CD14-positive monocyte (primary cell): ENCODE measurements around the gene TMEM184B. TPM values are rescaled to one million over a fixed set of nuclear protein-coding genes. Genes with fewer than 3 reads are reported as not detected.

ENCODE experiments used
- DNase-seq, 3 donors: peaks; one replicate each; pipeline ENCODE4 v3.0.0-alpha.2; 2011 to 2022
- H2AFZ ChIP-seq: 2 replicates; pipeline ENCODE4 v1.6.0; 2012; ENCODE audit warnings: mild to moderate bottlenecking, low read depth, low read length, inconsistent platforms; ENCODE audit not compliant: insufficient read depth, poor library complexity, severe bottlenecking
- H3K27ac ChIP-seq, 2 donors: 1 replicate in 1 of 2; 2 replicates in 1 of 2; pipeline ENCODE4 v1.5.1; 2012 to 2013; ENCODE audit warnings: low read length in 2 of 2, control low read depth in 1 of 2, inconsistent platforms in 1 of 2, low read depth in 1 of 2, mild to moderate bottlenecking in 1 of 2
- H3K27me3 ChIP-seq, 2 donors: one replicate each; pipeline versions ENCODE4 v1.6.0 to v1.6.1; 2011 to 2013; ENCODE audit warnings: low read length in 2 of 2; ENCODE audit not compliant: control insufficient read depth in 2 of 2, insufficient read depth in 2 of 2
- H3K36me3 ChIP-seq, 2 donors: replicated peaks in 1 of 2; 1 replicate in 1 of 2; 2 replicates in 1 of 2; pipeline versions ENCODE4 v1.5.1 to v1.6.1; 2012 to 2013; ENCODE audit warnings: low read length in 2 of 2, control low read depth in 1 of 2, inconsistent platforms in 1 of 2, mild to moderate bottlenecking in 1 of 2; ENCODE audit not compliant: insufficient read depth in 2 of 2, control insufficient read depth in 1 of 2
- H3K4me1 ChIP-seq, 2 donors: 1 replicate in 1 of 2; 2 replicates in 1 of 2; pipeline versions ENCODE4 v1.5.1 to v1.6.1; 2012 to 2013; ENCODE audit warnings: low read length in 2 of 2, control low read depth in 1 of 2, inconsistent platforms in 1 of 2, mild to moderate bottlenecking in 1 of 2, moderate library complexity in 1 of 2; ENCODE audit not compliant: insufficient read depth in 2 of 2, control insufficient read depth in 1 of 2
- H3K4me2 ChIP-seq: replicated peaks from 2 replicates; pipeline ENCODE3; 2012; ENCODE audit warnings: low read length, moderate library complexity, mild to moderate bottlenecking; ENCODE audit not compliant: poor library complexity, severe bottlenecking; ENCODE audit errors: extremely low read depth
- H3K4me3 ChIP-seq, 3 experiments: fragments of 200-600 bp in 1 of 3; sonication (generic) in 1 of 3; replicated peaks in 1 of 3; 1 replicate in 2 of 3; 2 replicates in 1 of 3; pipeline ENCODE4 v1.5.1; 2011 to 2013; ENCODE audit warnings: low read length in 3 of 3, mild to moderate bottlenecking in 3 of 3, control low read depth in 2 of 3, low read depth in 2 of 3, inconsistent platforms in 1 of 3, moderate library complexity in 1 of 3
- H3K79me2 ChIP-seq: 2 replicates; pipeline ENCODE4 v1.6.0; 2012; ENCODE audit warnings: mild to moderate bottlenecking, control low read depth, inconsistent platforms, low read length, moderate library complexity; ENCODE audit not compliant: insufficient read depth
- H3K9ac ChIP-seq: 2 replicates; pipeline ENCODE4 v1.6.0; 2017; ENCODE audit warnings: low read length, mild to moderate bottlenecking; ENCODE audit not compliant: insufficient read depth, poor library complexity, severe bottlenecking
- H3K9me3 ChIP-seq, 2 donors: replicated peaks in 1 of 2; 1 replicate in 1 of 2; 2 replicates in 1 of 2; pipeline versions ENCODE4 v1.5.1 to v1.6.1; 2012 to 2013; ENCODE audit warnings: low read length in 2 of 2, control low read depth in 1 of 2; ENCODE audit not compliant: control insufficient read depth in 1 of 2, insufficient read depth in 1 of 2
- H4K20me1 ChIP-seq: 2 replicates; pipeline ENCODE4 v1.6.0; 2012; ENCODE audit warnings: mild to moderate bottlenecking, low read length, control low read depth, moderate library complexity; ENCODE audit not compliant: insufficient read depth
- H3K27ac Mint-ChIP-seq, 7 donors: one replicate each; pipeline ENCODE4 v1.8.0; 2020; ENCODE audit warnings: mild to moderate bottlenecking in 7 of 7, mixed read lengths in 7 of 7, moderate library complexity in 6 of 7, inconsistent platforms in 2 of 7
- H3K27me3 Mint-ChIP-seq, 3 donors: one replicate each; pipeline ENCODE4 v1.8.0; 2021 to 2022; ENCODE audit warnings: low read depth in 3 of 3, mild to moderate bottlenecking in 3 of 3, mixed read lengths in 3 of 3, moderate library complexity in 3 of 3, inconsistent platforms in 1 of 3
- H3K36me3 Mint-ChIP-seq, 2 donors: one replicate each; pipeline ENCODE4 v1.8.0; 2020; ENCODE audit warnings: mixed read lengths in 2 of 2, inconsistent platforms in 1 of 2, mild to moderate bottlenecking in 1 of 2
- H3K4me1 Mint-ChIP-seq: one replicate; pipeline ENCODE4 v1.8.0; 2020; ENCODE audit warnings: mild to moderate bottlenecking, mixed read lengths
- H3K4me3 Mint-ChIP-seq, 2 donors: one replicate each; pipeline ENCODE4 v1.8.0; 2020; ENCODE audit warnings: mild to moderate bottlenecking in 2 of 2, mixed read lengths in 2 of 2, moderate library complexity in 1 of 2
- H3K9me3 Mint-ChIP-seq, 7 donors: one replicate each; pipeline ENCODE4 v1.8.0; 2020 to 2022; ENCODE audit warnings: mixed read lengths in 7 of 7, mild to moderate bottlenecking in 6 of 7, moderate library complexity in 6 of 7, inconsistent platforms in 2 of 7
- WGBS: methylation state at CpG from one replicate; pipeline ENCODE4 v1.1.5; 2013; ENCODE audit warnings: missing lambda C conversion rate; ENCODE audit not compliant: insufficient coverage; 5-methylcytosine and 5-hydroxymethylcytosine counted together
- intact Hi-C, 2 donors: fragments of 100-400 bp; cut with micrococcal nuclease; formaldehyde crosslinking; loops; one replicate each; pipeline versions ENCODE4 v1.15.0 to v1.15.1; 2023
- polyA plus RNA-seq, 3 donors: library from polyadenylated mRNA; depleted of rRNA in 1 of 3; unstranded in 2 of 3; stranded (reverse) in 1 of 3; fragments of 300-500 nt in 2 of 3; fragments of >200 nt in 1 of 3; fragmentation: Illumina TruSeq in 2 of 3; gene quantifications; 1 replicate in 2 of 3; 2 replicates in 1 of 3; pipeline ENCODE4 v1.2.3, GENCODE V29; 2012 to 2021
- TF ChIP-seq, protein P1 (sequence below): fragments of 200-600 bp; IDR thresholded peaks from one replicate; pipeline ENCODE4 v1.8.0; 2022; ENCODE audit warnings: antibody characterized with exemption, mild to moderate bottlenecking

Gene TMEM184B
- polyA plus RNA-seq, 3 donors, result 7.4 to 17.7 (median 10.6) TPM

DNA sequence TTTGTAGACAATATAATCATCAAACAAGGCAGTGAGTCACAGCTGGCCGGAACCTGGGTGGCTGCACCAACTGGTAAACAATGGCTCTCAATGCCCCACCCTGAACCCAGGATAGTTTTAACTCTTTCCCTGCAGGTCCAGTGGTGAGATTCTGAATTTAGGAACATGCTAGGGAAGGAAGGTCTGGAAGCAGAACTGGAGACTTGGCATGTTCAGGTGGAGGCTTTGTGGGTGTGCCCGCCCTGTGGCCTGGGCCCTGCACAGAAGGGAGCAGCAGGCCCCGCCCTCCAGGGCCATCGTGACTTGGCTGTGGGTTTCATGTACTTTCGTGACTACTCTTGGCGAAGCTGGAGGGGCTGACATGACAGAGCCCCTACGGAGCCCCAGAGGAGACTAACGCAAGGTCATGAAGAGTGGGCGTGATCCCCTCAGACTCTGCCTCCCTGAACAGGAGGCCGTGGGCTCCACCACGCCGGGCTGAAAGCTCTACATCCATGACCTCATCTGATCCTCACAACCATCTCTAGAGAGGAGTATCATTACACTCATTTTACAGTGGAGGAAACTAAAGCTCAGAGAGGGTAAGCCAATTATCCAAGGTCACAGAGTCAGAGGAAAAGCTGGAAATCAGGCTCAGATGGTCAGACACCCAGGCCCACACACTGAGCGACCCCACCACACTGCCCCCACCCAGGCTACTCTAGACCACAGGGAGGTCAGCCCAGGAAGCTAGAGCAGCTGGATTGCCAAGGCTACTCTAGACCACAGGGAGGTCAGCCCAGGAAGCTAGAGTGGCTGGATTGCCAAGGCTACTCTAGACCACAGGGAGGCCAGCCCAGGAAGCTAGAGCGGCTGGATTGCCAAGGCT, 43.7 kb downstream of the TMEM184B start:
- Histone ChIP-seq H3K27ac (peak overlapping the region in 1 of 2 donors; percentile 71), H3K27me3 (no peaks in the 10 kb centered on the region), H3K4me2 (no peak overlapping the region), H2AFZ (no peak overlapping the region), H3K79me2 (no peaks in the 10 kb centered on the region), H3K9me3 (no peaks in the 10 kb centered on the region), H4K20me1 (no peaks in the 10 kb centered on the region), H3K36me3 (peaks cover 25 to 59% of the 10 kb centered on the region in 2 donors), H3K9ac (no peak overlapping the region), H3K4me3 (no peak overlapping the region), H3K4me1 (peaks cover 11 to 29% of the 10 kb centered on the region in 2 donors)
- TF ChIP-seq, protein P1, sequence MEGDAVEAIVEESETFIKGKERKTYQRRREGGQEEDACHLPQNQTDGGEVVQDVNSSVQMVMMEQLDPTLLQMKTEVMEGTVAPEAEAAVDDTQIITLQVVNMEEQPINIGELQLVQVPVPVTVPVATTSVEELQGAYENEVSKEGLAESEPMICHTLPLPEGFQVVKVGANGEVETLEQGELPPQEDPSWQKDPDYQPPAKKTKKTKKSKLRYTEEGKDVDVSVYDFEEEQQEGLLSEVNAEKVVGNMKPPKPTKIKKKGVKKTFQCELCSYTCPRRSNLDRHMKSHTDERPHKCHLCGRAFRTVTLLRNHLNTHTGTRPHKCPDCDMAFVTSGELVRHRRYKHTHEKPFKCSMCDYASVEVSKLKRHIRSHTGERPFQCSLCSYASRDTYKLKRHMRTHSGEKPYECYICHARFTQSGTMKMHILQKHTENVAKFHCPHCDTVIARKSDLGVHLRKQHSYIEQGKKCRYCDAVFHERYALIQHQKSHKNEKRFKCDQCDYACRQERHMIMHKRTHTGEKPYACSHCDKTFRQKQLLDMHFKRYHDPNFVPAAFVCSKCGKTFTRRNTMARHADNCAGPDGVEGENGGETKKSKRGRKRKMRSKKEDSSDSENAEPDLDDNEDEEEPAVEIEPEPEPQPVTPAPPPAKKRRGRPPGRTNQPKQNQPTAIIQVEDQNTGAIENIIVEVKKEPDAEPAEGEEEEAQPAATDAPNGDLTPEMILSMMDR, result no peak
- peaks cover 48 to 87% of the 10 kb centered on the region in 2 donors for H3K36me3 Mint-ChIP-seq
- H3K27ac Mint-ChIP-seq, result peak overlapping the region in 5 of 7 donors; percentile 33 to 84 (median 61)
- no peak overlapping the region for H3K4me3 Mint-ChIP-seq
- peaks cover 21% of the 10 kb centered on the region for H3K4me1 Mint-ChIP-seq
- H3K9me3 Mint-ChIP-seq, result no peaks in the 10 kb centered on the region
- WGBS, result 87% methylated on average over 9 of the region's 14 CpGs
- peak in 2 of 3 donors; percentile 44 to 45 for DNase-seq
- intact Hi-C loops, result loop anchor here (2.0 to 5.0 kb wide), 2 partner anchors 112 to 114 kb away; no protein-coding TSS in a partner anchor
- peaks cover 0 to 2% (median 0%) of the 10 kb centered on the region in 3 donors for H3K27me3 Mint-ChIP-seq

DNA sequence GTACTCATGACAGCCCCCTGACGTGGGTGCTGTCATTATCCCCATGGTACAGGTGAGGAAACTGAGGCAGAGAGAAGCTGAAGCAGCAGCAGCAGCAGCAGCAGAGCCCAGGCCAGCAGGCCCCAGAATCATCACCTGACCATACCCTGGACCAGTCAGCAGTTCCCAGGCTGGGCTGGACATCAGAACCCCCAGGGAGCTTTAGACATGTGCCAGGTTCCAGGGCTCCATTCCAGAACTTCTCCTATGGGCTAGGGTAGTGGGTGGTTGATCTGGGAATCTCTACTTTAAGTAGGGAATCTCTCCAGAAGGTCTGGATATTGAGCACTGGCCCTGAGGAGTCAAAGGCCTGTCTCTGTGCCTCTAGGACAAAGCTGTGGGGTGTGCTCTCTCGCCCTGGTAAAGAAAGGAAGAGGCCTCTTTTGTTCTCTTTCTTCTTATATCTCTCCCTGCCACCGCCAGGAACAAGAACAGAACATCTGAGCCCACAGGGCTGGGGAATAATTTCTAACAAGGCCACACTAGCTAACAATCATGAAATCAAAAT, 44.4 kb downstream of the TMEM184B start:
- Histone ChIP-seq H3K27ac (peak overlapping the region in 1 of 2 donors; percentile 71), H4K20me1 (no peaks in the 10 kb centered on the region), H3K4me3 (no peak overlapping the region), H3K36me3 (peaks cover 24 to 52% of the 10 kb centered on the region in 2 donors), H3K4me2 (no peak overlapping the region), H3K4me1 (peaks cover 11 to 29% of the 10 kb centered on the region in 2 donors), H2AFZ (no peak overlapping the region), H3K9ac (no peak overlapping the region), H3K9me3 (no peaks in the 10 kb centered on the region), H3K27me3 (no peaks in the 10 kb centered on the region), H3K79me2 (no peaks in the 10 kb centered on the region)
- peaks cover 0 to 2% (median 0%) of the 10 kb centered on the region in 3 donors for H3K27me3 Mint-ChIP-seq
- H3K9me3 Mint-ChIP-seq, result no peaks in the 10 kb centered on the region
- intact Hi-C loops, result loop anchor here (2.0 to 5.0 kb wide), 2 partner anchors 111 to 114 kb away; no protein-coding TSS in a partner anchor
- H3K4me3 Mint-ChIP-seq, result no peak overlapping the region
- DNase-seq, result no peak
- 100% methylated on average over 1 of the region's 3 CpGs for WGBS
- peaks cover 21% of the 10 kb centered on the region for H3K4me1 Mint-ChIP-seq
- TF ChIP-seq, protein P1, result no peak
- H3K36me3 Mint-ChIP-seq, result peaks cover 46 to 87% of the 10 kb centered on the region in 2 donors
- H3K27ac Mint-ChIP-seq, result peak overlapping the region in 4 of 7 donors; percentile 20 to 84 (median 65)
